ENCODE results near the gene RHOBTB1. TPM values are rescaled to one million over a fixed set of nuclear protein-coding genes. Genes with fewer than 3 reads are reported as not detected.
"Not testable (repeated sequence)": the region's sequence is repeated elsewhere in the genome, so short reads cannot be mapped to it uniquely, and the experiment has no call there.

The RHOBTB1 gene
- total RNA-seq, 1 experiment from 2014 or later: 2.5 TPM

- H2BK20ac ChIP-seq (ENCODE audit: low read depth, low read length, poor library complexity, severe bottlenecking): no peak overlapping the region
- H4K5ac ChIP-seq (ENCODE audit: insufficient read length, low read depth, low read length): no peak overlapping the region
- H3K27ac ChIP-seq (ENCODE audit: insufficient read length, low read depth, low read length): no peak overlapping the region
- H3K18ac ChIP-seq (ENCODE audit: insufficient read length, low read depth, low read length): no peak overlapping the region
- no peaks in the 10 kb centered on the region for H4K20me1 ChIP-seq (ENCODE audit: control insufficient read depth, insufficient read depth, insufficient read length)
- no peak for DNase-seq
- no peak overlapping the region for H3T11ph ChIP-seq (ENCODE audit: low read length)
- H2BK120ac ChIP-seq (ENCODE audit: low read depth, low read length, poor library complexity, severe bottlenecking): no peak overlapping the region
- no peaks in the 10 kb centered on the region for H3K9me3 ChIP-seq (ENCODE audit: control insufficient read depth, low read depth, low read length)
- no peaks in the 10 kb centered on the region for H3K9me3 Mint-ChIP-seq
- WGBS (ENCODE audit: extremely low coverage, insufficient read length, low lambda C conversion rate): no CpG with 5 or more reads among the region's 1 CpG
- no peaks in the 10 kb centered on the region for H3K4me1 ChIP-seq (ENCODE audit: insufficient read depth, low read length)
- TF ChIP-seq CTCF (conservative IDR thresholded peaks at IDR 0.05): no peak
- H3K79me1 ChIP-seq (ENCODE audit: insufficient read depth, low read depth, low read length, poor library complexity, severe bottlenecking): no peaks in the 10 kb centered on the region
- H3K4me3 Mint-ChIP-seq: no peak overlapping the region
- H3K27ac Mint-ChIP-seq: no peak overlapping the region
- no peaks in the 10 kb centered on the region for H3K23me2 ChIP-seq (ENCODE audit: insufficient read length, low read depth, low read length, poor library complexity, severe bottlenecking)
- no peak overlapping the region for H2AK5ac ChIP-seq (ENCODE audit: insufficient read length, low read length)
- H3K23ac ChIP-seq (ENCODE audit: insufficient read length, low read depth, low read length): no peak overlapping the region
- no peak overlapping the region for H4K91ac ChIP-seq (ENCODE audit: insufficient read length, low read depth, low read length)
- H3K79me2 ChIP-seq (ENCODE audit: insufficient read depth, low read length): no peaks in the 10 kb centered on the region
- no peak overlapping the region for H3K14ac ChIP-seq (ENCODE audit: insufficient read depth, low read length)
- no peak overlapping the region for H2AFZ ChIP-seq (ENCODE audit: low read length)
- no peak overlapping the region for H3K4ac ChIP-seq (ENCODE audit: low read depth, low read length)
- no peak overlapping the region for H3K9ac ChIP-seq (ENCODE audit: extremely low read depth, insufficient read length, low read length)
- H2BK15ac ChIP-seq (ENCODE audit: low read depth, low read length): no peak overlapping the region
- H4K8ac ChIP-seq (replicated peaks; ENCODE audit: insufficient read length, low read depth, low read length): no peak overlapping the region
- H3K4me2 ChIP-seq (ENCODE audit: insufficient read depth, insufficient read length, low read length): no peak overlapping the region
- no peaks in the 10 kb centered on the region for H3K27me3 ChIP-seq (ENCODE audit: insufficient read depth, low read length)
- no peaks in the 10 kb centered on the region for H3K36me3 Mint-ChIP-seq (ENCODE audit: insufficient read depth in 1 of 3, low read depth in 3 of 3)
- H2BK5ac ChIP-seq (ENCODE audit: insufficient read length, low read length): no peak overlapping the region
- H3K56ac ChIP-seq (ENCODE audit: insufficient read length, low read depth, low read length): no peak overlapping the region
- no peak overlapping the region for H2BK12ac ChIP-seq (ENCODE audit: insufficient read length, low read depth, low read length)
- H3K4me1 Mint-ChIP-seq: peaks cover 2% of the 10 kb centered on the region in 2 experiments; a peak in 3 of 4 replicates
- H3K27me3 Mint-ChIP-seq (ENCODE audit: low read depth): no peaks in the 10 kb centered on the region
Measured at GRCh38 chr10:60842694-60843093, 101.3 kb downstream of the RHOBTB1 start.

GRCh38 chr10:60841227-60841626 is 102.8 kb downstream of the RHOBTB1 start:
- H4K91ac ChIP-seq (ENCODE audit: insufficient read length, low read depth, low read length); H3K14ac ChIP-seq (ENCODE audit: insufficient read depth, low read length); H4K5ac ChIP-seq (ENCODE audit: insufficient read length, low read depth, low read length); H3K56ac ChIP-seq (ENCODE audit: insufficient read length, low read depth, low read length); H4K8ac ChIP-seq (replicated peaks; ENCODE audit: insufficient read length, low read depth, low read length); H3K18ac ChIP-seq (ENCODE audit: insufficient read length, low read depth, low read length); H2BK120ac ChIP-seq (ENCODE audit: low read depth, low read length, poor library complexity, severe bottlenecking); H3K79me2 ChIP-seq (ENCODE audit: insufficient read depth, low read length); H3K36me3 Mint-ChIP-seq (ENCODE audit: insufficient read depth in 1 of 3, low read depth in 3 of 3); H3K27me3 ChIP-seq (ENCODE audit: insufficient read depth, low read length); H4K20me1 ChIP-seq (ENCODE audit: control insufficient read depth, insufficient read depth, insufficient read length); H3T11ph ChIP-seq (ENCODE audit: low read length); H3K23ac ChIP-seq (ENCODE audit: insufficient read length, low read depth, low read length); H2BK20ac ChIP-seq (ENCODE audit: low read depth, low read length, poor library complexity, severe bottlenecking); H3K4me1 ChIP-seq (ENCODE audit: insufficient read depth, low read length); H3K9ac ChIP-seq (ENCODE audit: extremely low read depth, insufficient read length, low read length); H3K4me2 ChIP-seq (ENCODE audit: insufficient read depth, insufficient read length, low read length); H2BK5ac ChIP-seq (ENCODE audit: insufficient read length, low read length); H3K23me2 ChIP-seq (ENCODE audit: insufficient read length, low read depth, low read length, poor library complexity, severe bottlenecking); H3K27ac ChIP-seq (ENCODE audit: insufficient read length, low read depth, low read length); H3K9me3 Mint-ChIP-seq; DNase-seq; H2BK12ac ChIP-seq (ENCODE audit: insufficient read length, low read depth, low read length); H2BK15ac ChIP-seq (ENCODE audit: low read depth, low read length); H2AK5ac ChIP-seq (ENCODE audit: insufficient read length, low read length); H3K27me3 Mint-ChIP-seq (ENCODE audit: low read depth); H3K9me3 ChIP-seq (ENCODE audit: control insufficient read depth, low read depth, low read length); H3K27ac Mint-ChIP-seq; H2AFZ ChIP-seq (ENCODE audit: low read length); H3K4ac ChIP-seq (ENCODE audit: low read depth, low read length); H3K79me1 ChIP-seq (ENCODE audit: insufficient read depth, low read depth, low read length, poor library complexity, severe bottlenecking); H3K4me3 Mint-ChIP-seq; H3K4me1 Mint-ChIP-seq: not testable (repeated sequence)
- no CpG with 5 or more reads among the region's 10 CpGs for WGBS (ENCODE audit: extremely low coverage, insufficient read length, low lambda C conversion rate)

Data from H9 (cell line).